GM06990 (cell line): ENCODE results near the gene SYCP2.

Experiments
- DNase-seq: peaks from one replicate; pipeline ENCODE4 v3.0.0-alpha.2; 2011; ENCODE audit not compliant: insufficient read length; ENCODE audit errors: extremely low read depth
- H3K27me3 ChIP-seq: replicated peaks from 2 replicates; pipeline ENCODE4 v1.6.0; 2011; ENCODE audit warnings: low read length; ENCODE audit not compliant: control insufficient read depth, insufficient read depth
- H3K36me3 ChIP-seq: 2 replicates; pipeline ENCODE4 v1.5.1; 2011; ENCODE audit warnings: low read length; ENCODE audit not compliant: control insufficient read depth, insufficient read depth
- H3K4me3 ChIP-seq: replicated peaks from 2 replicates; pipeline ENCODE4 v1.5.1; 2011; ENCODE audit warnings: low read depth, mild to moderate bottlenecking, control low read depth, low read length
- CTCF ChIP-seq: IDR thresholded peaks from 2 replicates; pipeline ENCODE4 v1.5.1; 2011; ENCODE audit warnings: low read length, control low read depth, mild to moderate bottlenecking, inconsistent platforms; ENCODE audit not compliant: insufficient read depth, poor library complexity, severe bottlenecking

The SYCP2 gene

GRCh38 chr20:59816146-59816738 lies 117.2 kb downstream of the SYCP2 start:
- no peak for TF ChIP-seq CTCF
- Histone ChIP-seq H3K27me3 (no peaks in the 10 kb centered on the region; the same call in 1 of the 2 replicates), H3K4me3 (no peak overlapping the region), H3K36me3 (no peaks in the 10 kb centered on the region)
- no peak for DNase-seq

- Histone ChIP-seq H3K36me3 (no peaks in the 10 kb centered on the region), H3K27me3 (no peaks in the 10 kb centered on the region; the same call in 1 of the 2 replicates), H3K4me3 (no peak overlapping the region)
- no peak for TF ChIP-seq CTCF
- no peak for DNase-seq
These were observed 118.5 kb downstream of the SYCP2 start for GRCh38 chr20:59814840-59815340.

GRCh38 chr20:59813948-59814839 lies 119.2 kb downstream of the SYCP2 start:
- DNase-seq = no peak
- Histone ChIP-seq H3K4me3 (no peak overlapping the region), H3K27me3 (no peaks in the 10 kb centered on the region; the same call in 1 of the 2 replicates), H3K36me3 (no peaks in the 10 kb centered on the region)
- no peak for TF ChIP-seq CTCF
